H1 (cell line): ENCODE data around the gene CIC. TPM values are rescaled to one million over a fixed set of nuclear protein-coding genes. Genes with fewer than 3 reads are reported as not detected.

Source experiments
- CTCF ChIA-PET: fragments of 300-600 bp; sonication (Branson Sonifier 250); formaldehyde crosslinking; loops from one replicate; lab custom pipeline; 2021; ENCODE audit not compliant: partially characterized antibody; lab: Charles Lee
- POLR2A ChIA-PET: fragments of 300-600 bp; sonication (Branson Sonifier 250); formaldehyde crosslinking; loops from one replicate; lab custom pipeline; 2021; ENCODE audit warnings: inconsistent platforms; ENCODE audit not compliant: partially characterized antibody; lab: Charles Lee
- DNase-seq, 2 experiments: peaks; one replicate each; pipeline versions ENCODE4 v3.0.0 to v3.0.0-alpha.2; 2010 to 2022; ENCODE audit warnings: low spot score in 2 of 2, low read depth in 1 of 2, mixed read lengths in 1 of 2
- FAIRE-seq: peaks from 2 replicates; lab custom pipeline; 2011; peaks lifted over from hg19 to GRCh38; lab: Jason Lieb, UNC
- H2AFZ ChIP-seq: 2 replicates; pipeline ENCODE4 v1.8.1; 2012; ENCODE audit warnings: low read length, inconsistent platforms
- H2AK5ac ChIP-seq: 2 replicates; pipeline ENCODE4 v1.6.1; 2013; ENCODE audit warnings: low read depth, low read length
- H2BK120ac ChIP-seq: replicated peaks from 2 replicates; pipeline ENCODE3; 2013; ENCODE audit warnings: low read depth, low read length, inconsistent platforms
- H2BK12ac ChIP-seq: 2 replicates; pipeline ENCODE4 v1.6.1; 2013; ENCODE audit warnings: low read depth, low read length
- H2BK15ac ChIP-seq: 2 replicates; pipeline ENCODE4 v1.6.1; 2013; ENCODE audit warnings: low read length
- H2BK20ac ChIP-seq: 2 replicates; pipeline ENCODE4 v1.6.1; 2013; ENCODE audit warnings: low read length
- H2BK5ac ChIP-seq: 2 replicates; pipeline ENCODE4 v1.6.1; 2013; ENCODE audit warnings: low read depth, low read length
- H3K14ac ChIP-seq: 2 replicates; pipeline ENCODE4 v1.6.1; 2013; ENCODE audit warnings: inconsistent platforms; ENCODE audit not compliant: insufficient read length
- H3K18ac ChIP-seq: 2 replicates; pipeline ENCODE4 v1.6.1; 2013; ENCODE audit warnings: low read length; ENCODE audit errors: extremely low read depth
- H3K23ac ChIP-seq: 2 replicates; pipeline ENCODE4 v1.6.1; 2013; ENCODE audit warnings: inconsistent platforms; ENCODE audit not compliant: insufficient read length
- H3K23me2 ChIP-seq: 2 replicates; pipeline ENCODE4 v1.6.1; 2013; ENCODE audit warnings: low read depth, low read length
- H3K27ac ChIP-seq: 2 replicates; pipeline ENCODE4 v1.6.1; 2011; ENCODE audit warnings: low read depth, low read length, inconsistent platforms
- H3K27me3 ChIP-seq, 4 experiments: replicated peaks in 1 of 4; 1 replicate in 1 of 4; 2 replicates in 3 of 4; pipeline versions ENCODE4 v1.6.1 to v1.8.1; 2011 to 2013; ENCODE audit warnings: low read length in 3 of 4, mild to moderate bottlenecking in 3 of 4, inconsistent platforms in 2 of 4, mixed read lengths in 2 of 4, moderate library complexity in 1 of 4; ENCODE audit not compliant: control insufficient read depth in 3 of 4, insufficient read depth in 3 of 4; ENCODE audit errors: extremely low read depth in 1 of 4
- H3K36me3 ChIP-seq, 4 experiments: 2 replicates each; pipeline versions ENCODE4 v1.6.1 to v1.8.1; 2011 to 2013; ENCODE audit warnings: mild to moderate bottlenecking in 4 of 4, low read length in 3 of 4, moderate library complexity in 2 of 4, control low read depth in 1 of 4, inconsistent platforms in 1 of 4; ENCODE audit not compliant: insufficient read depth in 4 of 4, control insufficient read depth in 2 of 4
- H3K4ac ChIP-seq: replicated peaks from 2 replicates; pipeline ENCODE3; 2013; ENCODE audit warnings: low read length, low read depth, mixed read lengths, inconsistent platforms; ENCODE audit not compliant: insufficient read length
- H3K4me1 ChIP-seq, 4 experiments: replicated peaks in 1 of 4; 1 replicate in 1 of 4; 2 replicates in 3 of 4; pipeline versions ENCODE4 v1.6.1 to v1.8.1; 2011 to 2013; ENCODE audit warnings: low read length in 3 of 4, inconsistent platforms in 2 of 4, mixed read lengths in 1 of 4; ENCODE audit not compliant: insufficient read depth in 4 of 4, control insufficient read depth in 3 of 4
- H3K4me2 ChIP-seq, 2 experiments: 2 replicates each; pipeline versions ENCODE4 v1.6.1 to v1.8.1; 2011 to 2013; ENCODE audit warnings: low read depth in 2 of 2, low read length in 2 of 2, control low read depth in 1 of 2, inconsistent platforms in 1 of 2, mild to moderate bottlenecking in 1 of 2; ENCODE audit not compliant: insufficient read depth in 1 of 2
- H3K4me3 ChIP-seq, 4 experiments: fragments of 200-600, 300-600 bp in 1 of 4; sonication (generic), shearing (Covaris generic), sonication (Bioruptor Twin) in 1 of 4; 2 replicates each; pipeline versions ENCODE4 v1.5.1 to v1.8.1; 2011 to 2016; ENCODE audit warnings: low read length in 4 of 4, low read depth in 3 of 4, control low read depth in 2 of 4, inconsistent platforms in 2 of 4, mild to moderate bottlenecking in 2 of 4, mixed read lengths in 1 of 4, moderate library complexity in 1 of 4; ENCODE audit not compliant: insufficient read depth in 2 of 4; ENCODE audit errors: extremely low read depth in 1 of 4
- H3K56ac ChIP-seq: replicated peaks from 2 replicates; pipeline ENCODE3; 2013; ENCODE audit warnings: low read depth, mild to moderate bottlenecking, mixed read lengths, low read length, inconsistent platforms; ENCODE audit not compliant: insufficient read length
- H3K79me1 ChIP-seq: 2 replicates; pipeline ENCODE4 v1.6.1; 2013; ENCODE audit warnings: low read depth, low read length, control low read depth
- H3K79me2 ChIP-seq, 2 experiments: 2 replicates each; pipeline versions ENCODE4 v1.6.1 to v1.8.1; 2012 to 2013; ENCODE audit warnings: low read length in 2 of 2, mild to moderate bottlenecking in 2 of 2, inconsistent platforms in 1 of 2; ENCODE audit not compliant: insufficient read depth in 2 of 2, control insufficient read depth in 1 of 2
- H3K9ac ChIP-seq, 4 experiments: replicated peaks in 1 of 4; 1 replicate in 1 of 4; 2 replicates in 3 of 4; pipeline versions ENCODE4 v1.6.1 to v1.8.1; 2011 to 2013; ENCODE audit warnings: low read depth in 3 of 4, low read length in 3 of 4, control low read depth in 2 of 4, mild to moderate bottlenecking in 2 of 4, moderate library complexity in 2 of 4, inconsistent platforms in 1 of 4; ENCODE audit errors: extremely low read depth in 1 of 4
- H3K9me3 ChIP-seq, 2 experiments: 2 replicates each; pipeline versions ENCODE4 v1.6.1 to v1.8.1; 2012 to 2013; ENCODE audit warnings: mild to moderate bottlenecking in 2 of 2, moderate library complexity in 2 of 2, control low read depth in 1 of 2, inconsistent platforms in 1 of 2, low read depth in 1 of 2, low read length in 1 of 2, mixed read lengths in 1 of 2; ENCODE audit not compliant: insufficient read depth in 2 of 2
- H4K20me1 ChIP-seq, 2 experiments: replicated peaks in 1 of 2; 2 replicates each; pipeline versions ENCODE3 to v1.8.1; 2011 to 2013; ENCODE audit warnings: inconsistent platforms in 2 of 2, low read length in 2 of 2, mild to moderate bottlenecking in 1 of 2; ENCODE audit not compliant: insufficient read depth in 2 of 2, control insufficient read depth in 1 of 2
- H4K5ac ChIP-seq: 2 replicates; pipeline ENCODE4 v1.6.1; 2013; ENCODE audit warnings: low read length, low read depth, mixed read lengths, inconsistent platforms; ENCODE audit not compliant: insufficient read length
- H4K8ac ChIP-seq: 2 replicates; pipeline ENCODE4 v1.8.0; 2013; ENCODE audit warnings: mild to moderate bottlenecking, moderate library complexity, low read length, inconsistent platforms; ENCODE audit not compliant: insufficient read depth; ENCODE audit errors: extremely low read depth
- H4K91ac ChIP-seq: replicated peaks from 2 replicates; pipeline ENCODE3; 2013; ENCODE audit warnings: low read length, mixed read lengths, inconsistent platforms; ENCODE audit not compliant: insufficient read length
- CBX8 ChIP-seq: fragments of 300-800, 300-1000 bp; sonication (generic); IDR thresholded peaks from 2 replicates; pipeline ENCODE4 v1.7.1; 2016; ENCODE audit warnings: low read depth, low read length, borderline replicate concordance
- EGR1 ChIP-seq: IDR thresholded peaks from 2 replicates; pipeline ENCODE4 v1.6.1; 2011; ENCODE audit warnings: low read depth, low read length, borderline replicate concordance
- KDM4A ChIP-seq: IDR thresholded peaks from one replicate; pipeline ENCODE4 v1.7.1; 2012; ENCODE audit warnings: low read depth, mild to moderate bottlenecking, moderate library complexity, low read length, inconsistent platforms; ENCODE audit not compliant: severe bottlenecking
- RBBP5 ChIP-seq: IDR thresholded peaks from 2 replicates; pipeline ENCODE4 v1.7.1; 2012; ENCODE audit warnings: low read depth, mild to moderate bottlenecking, inconsistent platforms, low read length, moderate library complexity, borderline replicate concordance
- YY1 ChIP-seq: IDR thresholded peaks from 2 replicates; pipeline ENCODE4 v1.6.1; 2011; ENCODE audit warnings: low read depth, mild to moderate bottlenecking, low read length
- WGBS, 2 experiments: shearing (Covaris generic) in 1 of 2; methylation state at CpG; one replicate each; pipeline versions ENCODE4 v1.1.6 to v1.1.7; 2013 to 2015; ENCODE audit warnings: low lambda C conversion rate in 2 of 2, mixed read lengths in 2 of 2, inconsistent platforms in 1 of 2, low coverage in 1 of 2, missing lambda C conversion rate in 1 of 2; ENCODE audit not compliant: insufficient replicate concordance in 2 of 2, insufficient coverage in 1 of 2, insufficient read length in 1 of 2; ENCODE audit errors: extremely low coverage in 1 of 2, missing lambda C conversion rate in 1 of 2; 5-methylcytosine and 5-hydroxymethylcytosine counted together
- polyA plus RNA-seq, 7 experiments: library from polyadenylated mRNA; depleted of rRNA in 3 of 7; stranded (reverse) in 5 of 7; unstranded in 2 of 7; fragments of >200 nt in 5 of 7; fragments of 200-250 nt in 2 of 7; gene quantifications; 1 replicate in 5 of 7; 2 replicates in 1 of 7; 4 replicates in 1 of 7; pipeline versions ENCODE4 v1.2.1 to v1.2.3, GENCODE V29; 2011 to 2013; ENCODE audit warnings: missing spikeins in 2 of 7, mixed read lengths in 2 of 7
- total RNA-seq: library from RNA; stranded (reverse); fragmentation: NEBNext Ultra II Directional; extraction: Animal tissue kit (Norgen Biotek cat#: 25700); gene quantifications from 2 replicates; pipeline ENCODE4 v1.2.1, GENCODE V29; 2021

CIC gene
- total and polyA plus RNA-seq, 2 of the 8 experiments (the other 6 are each of a cell fraction or from before 2014, with no cell fraction given): 13.2 to 43.6 TPM

DNA sequence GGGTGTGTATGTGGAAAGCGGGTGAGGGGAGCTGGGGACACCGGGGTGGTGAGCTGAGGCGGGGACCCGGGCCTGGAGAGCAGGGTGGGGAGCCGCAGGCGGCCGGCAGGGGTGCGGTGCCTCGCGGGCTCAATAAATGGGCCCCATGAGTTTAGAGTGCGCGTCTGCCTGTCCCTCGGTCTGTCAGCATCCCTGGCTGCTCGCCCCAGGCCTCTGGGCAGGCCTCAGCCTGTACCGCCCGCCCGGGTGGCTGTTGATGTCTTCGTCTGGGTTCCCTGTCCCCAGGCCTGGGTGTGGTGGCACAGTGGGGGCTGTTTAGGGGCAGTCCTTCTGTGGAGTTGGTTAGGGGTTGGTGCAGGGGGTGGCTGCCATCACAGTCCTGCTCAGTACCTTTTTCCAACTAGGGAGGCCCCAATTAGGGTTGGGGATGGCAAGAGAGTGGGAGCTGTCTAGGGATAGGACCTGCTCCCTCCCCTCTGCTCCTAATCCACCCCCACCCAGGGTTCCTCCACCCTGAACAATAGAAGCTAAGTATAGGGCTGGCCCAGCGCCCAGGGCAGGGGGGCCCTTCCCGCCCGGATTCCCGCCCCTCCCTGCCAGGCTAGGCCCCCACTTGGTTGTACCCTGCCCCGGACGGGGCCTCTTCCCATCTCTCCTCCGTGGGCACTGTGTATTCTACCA, 12.2 kb downstream of the CIC start:
- 0 out of 2 replicates have a peak overlapping the region, but pooled peaks have one; percentile 69 for H2BK12ac ChIP-seq
- ChIA-PET CTCF (interaction anchor here (0.5 to 7.4 kb wide), 7 partner anchors 11 to 173 kb away, joined by 4 to 260 read pairs (median 5); partner anchors contain the start of gene GSK3A), POLR2A (interaction anchor here (0.6 to 6.5 kb wide), 16 partner anchors 10 to 205 kb away, joined by 3 to 68 read pairs (median 4); partner anchors contain the start of genes CIC, ERF, PAFAH1B3 and PRR19)
- H3K4me3 ChIP-seq: peak overlapping the region; percentile 46 to 81 (median 52)
- H4K5ac ChIP-seq: peak overlapping the region; percentile 23
- H2BK5ac ChIP-seq: peak overlapping the region; percentile 89; the same call in 1 of the 2 replicates
- H3K79me1 ChIP-seq: peaks cover 21% of the 10 kb centered on the region
- no peak overlapping the region for H2AK5ac ChIP-seq
- no peaks in the 10 kb centered on the region for H3K27me3 ChIP-seq
- H3K9me3 ChIP-seq: no peaks in the 10 kb centered on the region
- no peak overlapping the region for H2BK15ac ChIP-seq
- H3K4ac ChIP-seq: no peak overlapping the region
- H2BK20ac ChIP-seq: peak overlapping the region; percentile 61; the same call in 1 of the 2 replicates
- peaks cover 30% of the 10 kb centered on the region for H3K23me2 ChIP-seq
- no peak overlapping the region for H3K23ac ChIP-seq
- peak overlapping the region in 1 of 4 experiments; percentile 16; a peak in 1 of 7 replicates for H3K9ac ChIP-seq
- H3K56ac ChIP-seq: peak overlapping the region; percentile 35
- no peak overlapping the region for H2BK120ac ChIP-seq
- peaks cover 3 to 14% of the 10 kb centered on the region in 2 experiments for H4K20me1 ChIP-seq
- TF ChIP-seq EGR1: 0 out of 2 replicates have a peak, but pooled peaks have one; percentile 36
- TF ChIP-seq CBX8: no peak
- TF ChIP-seq RBBP5: 0 out of 2 replicates have a peak, but pooled peaks have one; percentile 15
- TF ChIP-seq KDM4A: peak; percentile 4
- no peak for TF ChIP-seq YY1
- TF ChIP-seq, all 59 proteins: peak for 3
- H3K4me1 ChIP-seq: peaks cover 9 to 46% (median 29%) of the 10 kb centered on the region in 4 experiments
- peak overlapping the region; percentile 81 to 96 for H3K4me2 ChIP-seq
- no peak overlapping the region; the same call in 1 of the 2 replicates for H4K8ac ChIP-seq
- H3K79me2 ChIP-seq: peaks cover 0 to 22% of the 10 kb centered on the region in 2 experiments; a peak in 2 of 4 replicates
- H3K18ac ChIP-seq: peak overlapping the region; percentile 83
- peak overlapping the region; percentile 60 for H4K91ac ChIP-seq
- no peak overlapping the region for H3K14ac ChIP-seq
- peak in 1 of 2 experiments; percentile 73 for DNase-seq
- no peak for FAIRE-seq
- H3K36me3 ChIP-seq: no peaks in the 10 kb centered on the region
- 10% methylated on average over 16 of the region's 25 CpGs; no CpG with 5 or more reads in 1 of the 2 experiments for WGBS, 2 experiments
- H2AFZ ChIP-seq: no peak overlapping the region
- H3K27ac ChIP-seq: no peak overlapping the region
